IMR-90 (cell line): ENCODE results near the gene IL2RA. TPM values are rescaled to one million over a fixed set of nuclear protein-coding genes. Genes with fewer than 3 reads are reported as not detected.

Experiments
- ATAC-seq: fragments of 200-7000 bp; cut with Tn5 transposase; 2 replicates; pipeline ENCODE4 v1.9.1; 2020; ENCODE audit warnings: low read depth, mild to moderate bottlenecking, moderate library complexity
- BruUV-seq: library from RNA; stranded (reverse); fragments of 400-500 nt; replicated peaks from 2 replicates; lab custom pipeline; 2021; lab: Mats Ljungman, UMichigan
- CTCF ChIA-PET: fragments of 300-600 bp; formaldehyde crosslinking; extraction: SDS; loops from one replicate; lab custom pipeline; 2021; ENCODE audit warnings: antibody characterized with exemption; lab: Yijun Ruan, JAX
- POLR2A ChIA-PET: fragments of 300-600 bp; sonication (Branson Sonifier 250); formaldehyde crosslinking; loops from one replicate; lab custom pipeline; 2022; ENCODE audit warnings: antibody characterized with exemption; ENCODE audit not compliant: unreplicated experiment; lab: Charles Lee
- DNase-seq: peaks from one replicate; pipeline ENCODE4 v3.0.0; 2013
- H2AFZ ChIP-seq: replicated peaks from 2 replicates; pipeline ENCODE3; 2013; ENCODE audit warnings: low read length, mild to moderate bottlenecking; ENCODE audit not compliant: poor library complexity
- H2AK5ac ChIP-seq: 2 replicates; pipeline ENCODE4 v1.6.1; 2013; ENCODE audit warnings: low read depth, low read length, inconsistent platforms
- H2AK9ac ChIP-seq: replicated peaks from 2 replicates; pipeline ENCODE3; 2013; ENCODE audit warnings: mild to moderate bottlenecking, low read depth, low read length, moderate library complexity; ENCODE audit not compliant: poor library complexity
- H2BK120ac ChIP-seq: 2 replicates; pipeline ENCODE4 v1.6.1; 2013; ENCODE audit warnings: low read depth, low read length, inconsistent platforms
- H2BK15ac ChIP-seq: 3 replicates; pipeline ENCODE4 v1.6.1; 2013; ENCODE audit warnings: low read depth, low read length, inconsistent platforms
- H2BK20ac ChIP-seq: 2 replicates; pipeline ENCODE4 v1.6.1; 2013; ENCODE audit warnings: low read depth, mild to moderate bottlenecking, inconsistent platforms, low read length, moderate library complexity
- H2BK5ac ChIP-seq: 2 replicates; pipeline ENCODE4 v1.6.1; 2013; ENCODE audit warnings: mild to moderate bottlenecking, low read depth, low read length, inconsistent platforms; ENCODE audit not compliant: poor library complexity, severe bottlenecking
- H3K14ac ChIP-seq: replicated peaks from 2 replicates; pipeline ENCODE4 v1.6.1; 2013; ENCODE audit warnings: low read depth, low read length, inconsistent platforms
- H3K18ac ChIP-seq: 2 replicates; pipeline ENCODE4 v1.6.1; 2013; ENCODE audit warnings: low read depth, low read length, control low read depth
- H3K23ac ChIP-seq: 2 replicates; pipeline ENCODE4 v1.6.1; 2013; ENCODE audit warnings: low read depth, low read length, inconsistent platforms
- H3K27ac ChIP-seq: 2 replicates; pipeline ENCODE4 v1.5.1; 2013; ENCODE audit warnings: mild to moderate bottlenecking, control low read depth, low read length; ENCODE audit not compliant: insufficient read depth
- H3K27me3 ChIP-seq: 2 replicates; pipeline ENCODE4 v1.6.1; 2013; ENCODE audit warnings: low read length; ENCODE audit not compliant: control insufficient read depth, insufficient read depth
- H3K36me3 ChIP-seq: 2 replicates; pipeline ENCODE4 v1.6.1; 2013; ENCODE audit warnings: low read length, mixed read lengths; ENCODE audit not compliant: control insufficient read depth, insufficient read depth
- H3K4ac ChIP-seq: 2 replicates; pipeline ENCODE4 v1.6.1; 2013; ENCODE audit warnings: low read depth, low read length, inconsistent platforms
- H3K4me1 ChIP-seq: 2 replicates; pipeline ENCODE4 v1.6.1; 2013; ENCODE audit warnings: low read length, mixed read lengths; ENCODE audit not compliant: control insufficient read depth, insufficient read depth
- H3K4me2 ChIP-seq: 2 replicates; pipeline ENCODE4 v1.6.1; 2013; ENCODE audit warnings: low read depth, mild to moderate bottlenecking, control low read depth, low read length, moderate library complexity
- H3K4me3 ChIP-seq: 2 replicates; pipeline ENCODE4 v1.5.1; 2013; ENCODE audit warnings: low read depth, mild to moderate bottlenecking, control low read depth, low read length, moderate library complexity; ENCODE audit not compliant: insufficient read depth
- H3K56ac ChIP-seq: 2 replicates; pipeline ENCODE4 v1.6.1; 2013; ENCODE audit warnings: low read length, inconsistent platforms; ENCODE audit not compliant: insufficient read depth; ENCODE audit errors: extremely low read depth
- H3K79me1 ChIP-seq, 2 experiments: 2 replicates each; pipeline ENCODE4 v1.6.1; 2013; ENCODE audit warnings: low read length in 2 of 2, inconsistent platforms in 1 of 2, low read depth in 1 of 2
- H3K9ac ChIP-seq: 2 replicates; pipeline ENCODE4 v1.6.1; 2013; ENCODE audit warnings: low read depth, low read length, control low read depth
- H3K9me1 ChIP-seq: 2 replicates; pipeline ENCODE4 v1.6.1; 2013; ENCODE audit warnings: low read length, inconsistent platforms; ENCODE audit not compliant: insufficient read depth
- H3K9me3 ChIP-seq: 2 replicates; pipeline ENCODE4 v1.6.1; 2013; ENCODE audit warnings: low read length; ENCODE audit not compliant: control insufficient read depth, insufficient read depth
- H4K20me1 ChIP-seq: 2 replicates; pipeline ENCODE4 v1.6.1; 2013; ENCODE audit warnings: low read length, inconsistent platforms; ENCODE audit not compliant: insufficient read depth
- H4K5ac ChIP-seq: 2 replicates; pipeline ENCODE4 v1.6.1; 2013; ENCODE audit warnings: mild to moderate bottlenecking, low read depth, low read length, control low read depth
- H4K8ac ChIP-seq, 2 experiments: 2 replicates each; pipeline ENCODE4 v1.6.1; 2013; ENCODE audit warnings: low read depth in 2 of 2, low read length in 2 of 2, control low read depth in 1 of 2, inconsistent platforms in 1 of 2
- H4K91ac ChIP-seq: 2 replicates; pipeline ENCODE4 v1.6.1; 2013; ENCODE audit warnings: low read depth, low read length, inconsistent platforms; ENCODE audit not compliant: insufficient read depth
- RAD21 ChIP-seq: IDR thresholded peaks from 2 replicates; pipeline ENCODE4 v1.6.1; 2012; ENCODE audit warnings: low read length, improper control_type of control experiment
- RCOR1 ChIP-seq: IDR thresholded peaks from 2 replicates; pipeline ENCODE4 v1.6.1; 2012; ENCODE audit warnings: mild to moderate bottlenecking, low read length, improper control_type of control experiment; ENCODE audit not compliant: insufficient replicate concordance
- WGBS, 2 experiments: methylation state at CpG; one replicate each; pipeline versions ENCODE4 v1.1.5 to v1.1.7; 2013; ENCODE audit warnings: missing lambda C conversion rate in 2 of 2; ENCODE audit not compliant: insufficient read length in 1 of 2; ENCODE audit errors: extremely low coverage in 2 of 2; 5-methylcytosine and 5-hydroxymethylcytosine counted together
- dilution Hi-C: fragments of 300-500 bp; cut with HindIII; formaldehyde crosslinking; loops from one replicate; pipeline ENCODE4 v1.14.3; 2018; ENCODE audit warnings: low sequenced_read_pairs; ENCODE audit not compliant: unreplicated experiment
- in situ Hi-C: fragments of 300-500 bp; cut with MboI; formaldehyde crosslinking; loops from 3 replicates; pipeline ENCODE4 v1.14.3; 2019; ENCODE audit warnings: low sequenced_read_pairs, inconsistent platforms, mixed read lengths
- intact Hi-C: fragments of 100-400 bp; cut with micrococcal nuclease; formaldehyde crosslinking; loops from 2 replicates; pipeline ENCODE4 v1.10.0; 2022
- polyA plus RNA-seq, 3 experiments: library from polyadenylated mRNA; depleted of rRNA; stranded (reverse); fragments of >200 nt; gene quantifications; 2 replicates each; pipeline ENCODE4 v1.2.3, GENCODE V29; 2012; ENCODE audit warnings: low replicate concordance in 1 of 3
- total RNA-seq: library from RNA; depleted of rRNA; stranded (reverse); fragments of >200 nt; gene quantifications from 2 replicates; pipeline ENCODE4 v1.2.3, GENCODE V29; 2012

The IL2RA gene
- total and polyA plus RNA-seq, 2 of the 4 experiments (the other 2 are of a cell fraction): not detected

DNA sequence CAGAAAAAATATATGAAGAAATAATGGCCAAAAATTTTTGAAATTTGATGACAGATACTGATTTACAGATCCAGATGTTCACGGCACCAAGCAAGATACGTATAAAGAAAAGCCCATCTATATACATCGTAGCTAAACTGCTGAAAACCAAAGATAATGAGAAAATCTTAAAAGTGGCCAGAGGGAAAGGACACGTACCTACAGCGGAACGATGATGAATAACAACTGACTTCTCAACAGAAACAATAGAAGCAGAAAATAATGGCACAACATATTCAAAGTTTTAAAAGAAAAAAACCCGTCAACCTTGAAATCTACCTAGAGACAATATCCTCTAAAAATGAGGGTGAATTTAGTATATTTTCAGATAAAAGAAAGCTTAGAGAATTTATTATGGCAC is 31.9 kb downstream of the IL2RA start:
- no peaks in the 10 kb centered on the region for H3K9me3 ChIP-seq
- peaks cover 6% of the 10 kb centered on the region for H3K27me3 ChIP-seq
- H3K4me3 ChIP-seq: no peak overlapping the region
- H2AFZ ChIP-seq: no peak overlapping the region
- no peak overlapping the region for H2BK20ac ChIP-seq
- H3K23ac ChIP-seq: no peak overlapping the region
- H3K79me1 ChIP-seq: no peaks in the 10 kb centered on the region
- no peak overlapping the region for H2BK15ac ChIP-seq
- no peaks in the 10 kb centered on the region for H3K9me1 ChIP-seq
- ATAC-seq (no peak), DNase-seq (no peak)
- no peaks in the 10 kb centered on the region for H3K36me3 ChIP-seq
- H2BK120ac ChIP-seq: no peak overlapping the region
- H2AK5ac ChIP-seq: no peak overlapping the region
- H3K9ac ChIP-seq: no peak overlapping the region
- no peak overlapping the region for H3K18ac ChIP-seq
- H4K5ac ChIP-seq: no peak overlapping the region
- BruUV-seq: no TSS peak
- ChIA-PET CTCF (no interaction called here), POLR2A (no interaction called here)
- no CpG with 5 or more reads among the region's 7 CpGs for WGBS, 2 experiments
- H4K8ac ChIP-seq: no peak overlapping the region
- TF ChIP-seq RAD21: no peak
- no peak for TF ChIP-seq RCOR1
- no peak overlapping the region for H2AK9ac ChIP-seq
- H3K14ac ChIP-seq: no peak overlapping the region
- H3K4me2 ChIP-seq: no peak overlapping the region
- no peak overlapping the region for H3K27ac ChIP-seq
- no peak overlapping the region for H2BK5ac ChIP-seq
- intact Hi-C loops: no loop called here
- dilution Hi-C loops: no loop called here
- no peak overlapping the region for H4K91ac ChIP-seq
- no peak overlapping the region for H3K56ac ChIP-seq
- no peaks in the 10 kb centered on the region for H4K20me1 ChIP-seq
- in situ Hi-C loops: no loop called here
- no peak overlapping the region for H3K4ac ChIP-seq
- no peaks in the 10 kb centered on the region for H3K4me1 ChIP-seq
